Memory B cell (primary cell): ENCODE measurements around the gene OPN3.
A peak's percentile ranks its signal among the peaks of the same experiment; 100 is the strongest.

Experiments
- ATAC-seq: fragments of 150-1000 bp; cut with Tn5 transposase; 2 replicates; pipeline ENCODE4 v1.10.0; 2021; ENCODE audit warnings: low read depth, mild to moderate bottlenecking, moderate library complexity
- DNase-seq, 2 donors: peaks; one replicate each; pipeline ENCODE4 v3.0.0; 2022; ENCODE audit warnings: low spot score in 2 of 2
- H3K27ac Mint-ChIP-seq: one replicate; pipeline ENCODE4 v1.8.0; 2022; ENCODE audit warnings: mild to moderate bottlenecking, moderate library complexity, mixed read lengths
- H3K27me3 Mint-ChIP-seq: one replicate; pipeline ENCODE4 v1.8.0; 2022; ENCODE audit warnings: mixed read lengths
- H3K36me3 Mint-ChIP-seq: one replicate; pipeline ENCODE4 v1.8.0; 2022; ENCODE audit warnings: mild to moderate bottlenecking, mixed read lengths
- H3K4me1 Mint-ChIP-seq: one replicate; pipeline ENCODE4 v1.8.0; 2022; ENCODE audit warnings: mixed read lengths
- H3K4me3 Mint-ChIP-seq: one replicate; pipeline ENCODE4 v1.8.0; 2022; ENCODE audit warnings: mild to moderate bottlenecking, moderate library complexity, mixed read lengths
- H3K9me3 Mint-ChIP-seq: one replicate; pipeline ENCODE4 v1.8.0; 2022; ENCODE audit warnings: mixed read lengths

Gene OPN3

DNA sequence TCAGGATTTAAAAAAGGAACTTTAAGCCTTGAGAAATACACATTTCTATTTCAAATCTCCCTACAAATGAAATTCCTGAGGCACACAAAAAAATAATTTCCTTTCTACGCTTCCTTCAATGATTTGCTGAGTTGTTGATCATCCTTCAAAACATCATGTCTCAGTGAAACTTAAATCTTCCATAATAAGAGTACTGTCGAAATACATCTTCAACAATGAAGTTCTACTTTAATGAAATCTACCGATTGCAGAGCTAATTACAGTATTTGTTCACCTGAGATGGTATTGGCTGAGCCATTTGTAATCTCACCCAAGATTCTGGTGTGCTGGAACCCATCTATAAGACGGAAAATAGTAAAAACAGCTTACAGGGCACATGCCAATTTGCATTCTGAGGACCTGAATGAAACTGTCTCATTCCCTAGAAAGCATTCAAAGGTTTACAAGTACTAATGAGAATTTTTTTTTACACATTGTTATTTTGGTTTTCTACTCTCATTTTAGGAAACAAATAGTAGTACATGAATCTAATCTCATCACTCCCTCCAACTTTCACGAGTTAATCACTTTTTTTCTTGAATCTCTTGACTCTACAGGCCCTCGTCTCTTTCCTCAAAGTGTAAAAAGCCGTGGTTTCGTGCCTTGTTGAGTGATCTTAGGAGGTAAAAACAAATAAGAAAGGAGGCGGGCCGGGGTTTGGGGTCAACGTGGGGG, 1.1 kb downstream of the OPN3 start:
- Mint-ChIP-seq H3K4me1 (peaks cover 36% of the 10 kb centered on the region), H3K4me3 (peak overlapping the region; percentile 98), H3K27me3 (no peaks in the 10 kb centered on the region), H3K9me3 (peaks cover 6% of the 10 kb centered on the region), H3K27ac (peak overlapping the region; percentile 81), H3K36me3 (peaks cover 14% of the 10 kb centered on the region)
- ATAC-seq (no peak), DNase-seq (no peak)

DNA sequence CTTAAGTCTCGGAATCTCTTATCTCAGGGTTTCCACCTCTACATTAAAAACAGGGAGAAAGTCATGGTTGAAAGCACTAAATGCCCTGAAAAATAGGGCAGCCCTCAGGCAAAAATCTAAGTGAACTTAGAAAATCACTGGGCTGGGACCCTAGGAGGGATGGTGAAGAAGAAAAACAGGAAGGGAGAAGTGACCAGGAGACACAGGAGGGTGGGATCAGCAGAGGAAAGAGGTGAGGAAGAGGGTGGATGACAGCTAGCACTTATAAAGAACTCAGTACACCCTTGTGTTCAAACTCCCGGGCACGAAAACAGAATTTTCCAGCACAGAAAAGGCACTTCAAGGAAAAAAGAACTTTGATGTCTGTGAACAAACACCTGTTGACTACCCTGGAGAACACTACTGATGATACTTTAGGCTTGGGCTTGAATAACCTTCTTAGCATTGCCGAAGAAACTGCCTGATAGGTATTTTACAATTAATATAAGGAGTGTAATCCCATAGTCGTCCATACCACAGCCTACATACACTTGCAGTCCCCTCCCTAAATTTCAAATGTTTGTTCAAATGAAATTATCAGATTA, 2.0 kb downstream of the OPN3 start:
- no peak for DNase-seq
- Mint-ChIP-seq H3K36me3 (peaks cover 14% of the 10 kb centered on the region), H3K27me3 (no peaks in the 10 kb centered on the region), H3K4me1 (peaks cover 32% of the 10 kb centered on the region), H3K9me3 (peaks cover 3% of the 10 kb centered on the region), H3K27ac (peak overlapping the region; percentile 10), H3K4me3 (peak overlapping the region; percentile 75)
- no peak for ATAC-seq

DNA sequence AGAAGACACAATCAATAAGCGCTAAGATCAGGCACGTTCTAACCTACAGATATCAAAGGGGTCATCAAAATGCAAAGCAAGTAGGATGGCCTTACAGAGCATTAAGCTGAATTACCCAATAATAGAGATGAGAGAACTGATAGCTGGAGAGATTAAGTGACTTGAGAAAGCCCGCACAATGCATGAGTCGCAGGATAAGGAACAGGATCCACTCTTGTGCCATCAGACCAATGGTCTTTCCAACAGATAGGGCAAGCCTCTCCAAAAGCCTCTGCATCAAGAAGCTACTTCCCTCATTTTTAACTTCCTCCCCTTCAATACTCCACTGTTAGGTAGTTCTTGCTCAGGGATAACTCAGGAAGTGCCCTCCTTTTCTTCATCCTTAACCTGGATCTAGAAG, 2.6 kb downstream of the OPN3 start:
- peak overlapping the region; percentile 75 for H3K4me3 Mint-ChIP-seq
- H3K27me3 Mint-ChIP-seq, result no peaks in the 10 kb centered on the region
- peaks cover 2% of the 10 kb centered on the region for H3K9me3 Mint-ChIP-seq
- ATAC-seq (no peak), DNase-seq (no peak)
- peaks cover 14% of the 10 kb centered on the region for H3K36me3 Mint-ChIP-seq
- peak overlapping the region; percentile 8 for H3K27ac Mint-ChIP-seq
- peaks cover 32% of the 10 kb centered on the region for H3K4me1 Mint-ChIP-seq

DNA sequence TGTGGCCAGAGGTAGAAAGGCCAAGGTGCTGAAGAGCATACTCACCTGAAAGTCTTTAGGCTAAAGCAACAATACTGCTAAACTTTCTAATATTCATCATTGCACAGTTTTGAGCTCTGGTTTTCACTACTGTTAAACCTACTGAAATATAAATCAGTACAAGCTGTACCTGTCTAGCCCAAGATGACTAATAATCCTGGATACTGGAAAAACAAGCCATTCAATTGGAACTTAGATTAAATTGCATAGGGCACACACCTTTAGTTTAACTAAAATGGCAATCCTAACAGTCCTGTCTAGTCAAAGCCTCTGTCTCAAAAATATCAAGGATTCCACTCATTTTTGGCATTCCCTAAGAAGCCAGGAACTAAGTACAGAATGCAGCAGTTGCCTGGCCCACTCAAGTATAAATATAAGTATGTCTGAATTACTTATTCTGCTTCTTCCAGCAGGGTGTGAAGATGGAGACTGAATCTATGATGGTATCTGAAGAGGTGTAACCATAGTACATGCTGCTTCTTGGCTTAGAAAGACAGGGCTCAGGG, 3.1 kb downstream of the OPN3 start:
- Mint-ChIP-seq H3K27me3 (no peaks in the 10 kb centered on the region), H3K36me3 (peaks cover 16% of the 10 kb centered on the region), H3K9me3 (no peaks in the 10 kb centered on the region), H3K4me1 (peaks cover 33% of the 10 kb centered on the region), H3K27ac (peak overlapping the region; percentile 8), H3K4me3 (peak overlapping the region; percentile 75)
- no peak for ATAC-seq
- DNase-seq, result no peak

DNA sequence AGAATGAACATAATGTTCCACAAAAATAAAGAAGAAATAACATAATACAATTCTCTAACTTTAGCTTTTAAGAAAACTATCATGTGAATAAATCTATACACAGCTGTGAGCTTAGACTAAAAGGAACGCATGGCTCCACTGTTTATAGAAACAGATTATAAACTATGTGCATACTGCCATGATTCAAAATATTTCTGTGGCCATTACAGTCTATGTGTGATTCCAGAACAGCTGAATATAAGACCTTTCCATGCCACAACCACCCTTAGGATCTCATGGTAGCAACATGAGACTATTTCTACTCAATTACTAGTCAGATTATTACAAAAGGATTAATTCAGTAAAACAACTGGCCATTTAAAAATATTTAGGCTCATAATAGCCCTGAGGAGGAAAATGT, 3.9 kb downstream of the OPN3 start:
- no peak for DNase-seq
- peaks cover 17% of the 10 kb centered on the region for H3K36me3 Mint-ChIP-seq
- no peak for ATAC-seq
- H3K9me3 Mint-ChIP-seq, result no peaks in the 10 kb centered on the region
- H3K27ac Mint-ChIP-seq, result no peak overlapping the region
- H3K27me3 Mint-ChIP-seq, result no peaks in the 10 kb centered on the region
- H3K4me1 Mint-ChIP-seq, result peaks cover 35% of the 10 kb centered on the region
- H3K4me3 Mint-ChIP-seq, result no peak overlapping the region

DNA sequence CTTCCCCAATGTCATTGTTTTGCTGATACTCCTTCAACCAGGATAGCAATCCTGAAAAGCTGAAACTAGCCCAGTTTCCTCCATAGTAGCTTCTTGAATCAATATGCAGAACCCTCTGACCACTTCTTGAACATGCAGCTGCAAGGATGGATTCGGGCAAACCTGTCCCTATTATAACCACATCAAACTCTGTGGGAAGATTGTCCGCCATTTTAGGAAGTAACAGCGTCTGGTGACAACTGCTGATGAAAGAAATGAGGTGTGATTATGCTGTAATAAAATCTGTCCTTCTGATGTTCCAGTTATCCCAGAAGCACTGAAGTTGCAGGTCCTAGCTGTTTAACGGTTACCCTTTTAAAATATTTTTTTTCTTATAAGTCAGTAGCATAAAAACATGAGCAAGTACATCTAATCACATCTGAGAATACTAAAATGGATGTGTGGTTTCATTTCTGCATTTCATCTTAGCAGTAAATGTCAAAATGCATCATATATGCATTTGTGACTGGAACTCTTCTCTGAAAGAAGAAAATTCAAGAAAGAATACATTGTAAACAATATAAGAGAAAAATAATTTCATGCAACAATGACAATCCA, 4.5 kb downstream of the OPN3 start:
- Mint-ChIP-seq H3K36me3 (peaks cover 17% of the 10 kb centered on the region), H3K27me3 (no peaks in the 10 kb centered on the region), H3K27ac (peak overlapping the region; percentile 14), H3K4me1 (peaks cover 35% of the 10 kb centered on the region), H3K4me3 (peak overlapping the region; percentile 47), H3K9me3 (no peaks in the 10 kb centered on the region)
- ATAC-seq (no peak), DNase-seq (no peak)

DNA sequence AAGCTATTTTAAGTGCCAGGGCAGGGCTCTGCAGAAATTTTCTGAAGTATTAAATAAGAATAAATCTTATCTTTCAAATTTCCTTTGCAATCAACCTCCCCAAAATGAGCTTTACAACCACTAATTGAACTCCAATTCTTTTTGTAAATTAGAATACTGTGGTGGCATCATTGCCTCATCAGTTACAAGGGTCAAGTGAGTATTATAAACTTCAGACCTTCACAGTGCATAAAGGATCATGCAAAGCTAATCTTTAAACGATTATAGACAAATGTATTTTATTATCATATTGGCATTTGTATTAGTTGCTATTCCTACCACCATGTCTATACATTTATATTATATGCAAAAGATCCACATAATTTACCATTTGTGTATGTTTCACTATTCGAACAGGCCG, 7.2 kb downstream of the OPN3 start:
- Mint-ChIP-seq H3K4me1 (peaks cover 30% of the 10 kb centered on the region), H3K4me3 (no peak overlapping the region)

DNA sequence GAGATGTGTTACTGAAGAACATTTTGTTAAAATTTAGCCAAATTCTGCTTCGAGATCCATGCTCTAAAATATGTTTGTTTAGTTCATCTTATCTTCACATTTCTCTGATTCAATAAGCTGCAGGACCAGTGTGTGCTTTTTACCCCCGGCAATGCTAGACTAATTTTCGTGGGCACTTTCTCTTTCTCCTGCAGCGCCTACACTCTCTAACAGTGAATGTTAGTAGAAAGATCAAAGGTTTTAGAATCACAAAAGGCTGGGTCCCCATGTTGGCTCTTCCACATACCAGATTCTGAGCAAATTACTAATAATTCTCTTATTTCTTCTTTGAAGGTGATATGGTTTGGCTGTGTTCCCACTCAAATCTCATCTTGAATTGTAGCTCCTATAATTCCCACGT, 8.5 kb downstream of the OPN3 start:
- H3K4me3 Mint-ChIP-seq, result no peak overlapping the region
- peak overlapping the region; percentile 46 for H3K27ac Mint-ChIP-seq
- no peaks in the 10 kb centered on the region for H3K27me3 Mint-ChIP-seq
- H3K9me3 Mint-ChIP-seq, result no peaks in the 10 kb centered on the region
- peaks cover 17% of the 10 kb centered on the region for H3K36me3 Mint-ChIP-seq
- DNase-seq, result no peak
- H3K4me1 Mint-ChIP-seq, result peaks cover 22% of the 10 kb centered on the region
- no peak for ATAC-seq

More for the DNA sequence above, 7.2 kb downstream of the OPN3 start:
- Mint-ChIP-seq H3K9me3 (no peaks in the 10 kb centered on the region), H3K27ac (no peak overlapping the region), H3K27me3 (no peaks in the 10 kb centered on the region), H3K36me3 (peaks cover 17% of the 10 kb centered on the region)
- no peak for DNase-seq
- no peak for ATAC-seq

DNA sequence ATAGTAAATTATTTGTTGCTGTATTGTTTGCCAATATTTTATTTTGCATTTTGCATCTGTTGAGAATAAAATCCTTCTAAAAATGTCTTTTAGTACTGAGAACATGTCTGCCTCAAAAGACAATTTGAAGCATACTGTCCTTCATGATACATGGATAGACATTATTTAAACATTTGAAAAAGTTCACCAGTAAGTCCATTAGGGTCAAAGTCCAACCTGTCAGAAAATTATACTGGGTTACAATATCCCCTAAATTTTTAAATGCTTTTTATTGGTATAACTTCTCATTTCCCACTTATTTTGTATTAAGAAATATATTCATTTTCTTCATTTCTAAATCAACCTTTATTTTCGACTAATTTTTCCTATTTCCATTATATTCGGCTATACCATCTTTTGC, 9.3 kb downstream of the OPN3 start:
- Mint-ChIP-seq H3K27me3 (no peaks in the 10 kb centered on the region), H3K9me3 (no peaks in the 10 kb centered on the region), H3K27ac (no peak overlapping the region), H3K4me3 (no peak overlapping the region), H3K4me1 (peaks cover 22% of the 10 kb centered on the region), H3K36me3 (peaks cover 17% of the 10 kb centered on the region)
- DNase-seq (no peak), ATAC-seq (no peak)

DNA sequence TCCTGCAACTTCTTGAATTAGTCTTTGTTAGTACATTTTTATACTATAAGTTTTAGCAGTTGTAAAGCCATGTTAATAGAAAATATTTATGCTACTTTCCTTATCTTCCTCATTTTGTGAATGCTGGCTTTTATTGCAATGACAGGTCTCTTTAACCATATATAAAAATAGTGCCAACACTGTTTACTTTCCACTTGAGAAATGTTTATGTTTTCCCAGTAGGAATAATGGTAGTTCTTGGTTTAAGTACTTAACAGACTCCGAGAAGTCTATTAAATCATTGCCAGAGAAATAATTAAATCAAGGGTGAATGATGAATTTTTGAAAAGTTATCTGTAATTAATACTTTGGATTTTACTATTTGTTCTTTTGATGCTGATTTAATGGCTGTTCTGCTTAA, 9.7 kb downstream of the OPN3 start:
- H3K4me3 Mint-ChIP-seq, result no peak overlapping the region
- peaks cover 15% of the 10 kb centered on the region for H3K36me3 Mint-ChIP-seq
- DNase-seq, result no peak
- no peaks in the 10 kb centered on the region for H3K27me3 Mint-ChIP-seq
- H3K4me1 Mint-ChIP-seq, result peaks cover 20% of the 10 kb centered on the region
- no peaks in the 10 kb centered on the region for H3K9me3 Mint-ChIP-seq
- ATAC-seq, result no peak
- no peak overlapping the region for H3K27ac Mint-ChIP-seq

DNA sequence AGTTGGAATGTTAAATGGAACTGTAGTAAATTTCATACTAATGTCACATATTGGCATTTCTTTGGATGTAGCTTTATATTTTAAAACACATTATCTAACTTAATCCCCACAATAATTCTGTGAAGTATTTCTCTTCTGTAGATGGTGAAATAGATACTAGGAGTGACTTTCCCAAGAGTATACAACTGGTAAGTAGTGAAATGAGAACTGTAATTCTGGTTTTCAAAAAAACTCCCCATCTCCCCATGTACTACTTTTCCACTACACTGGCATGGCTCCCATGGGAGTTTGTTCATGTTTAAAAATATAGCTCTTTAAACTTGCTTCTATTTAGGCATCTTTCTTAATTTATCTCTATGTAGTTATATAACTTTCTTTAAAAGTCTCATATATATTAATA, 10.2 kb downstream of the OPN3 start:
- DNase-seq (no peak), ATAC-seq (no peak)
- Mint-ChIP-seq H3K36me3 (peaks cover 10% of the 10 kb centered on the region), H3K4me1 (peaks cover 16% of the 10 kb centered on the region), H3K4me3 (no peak overlapping the region), H3K9me3 (no peaks in the 10 kb centered on the region), H3K27ac (no peak overlapping the region), H3K27me3 (no peaks in the 10 kb centered on the region)

DNA sequence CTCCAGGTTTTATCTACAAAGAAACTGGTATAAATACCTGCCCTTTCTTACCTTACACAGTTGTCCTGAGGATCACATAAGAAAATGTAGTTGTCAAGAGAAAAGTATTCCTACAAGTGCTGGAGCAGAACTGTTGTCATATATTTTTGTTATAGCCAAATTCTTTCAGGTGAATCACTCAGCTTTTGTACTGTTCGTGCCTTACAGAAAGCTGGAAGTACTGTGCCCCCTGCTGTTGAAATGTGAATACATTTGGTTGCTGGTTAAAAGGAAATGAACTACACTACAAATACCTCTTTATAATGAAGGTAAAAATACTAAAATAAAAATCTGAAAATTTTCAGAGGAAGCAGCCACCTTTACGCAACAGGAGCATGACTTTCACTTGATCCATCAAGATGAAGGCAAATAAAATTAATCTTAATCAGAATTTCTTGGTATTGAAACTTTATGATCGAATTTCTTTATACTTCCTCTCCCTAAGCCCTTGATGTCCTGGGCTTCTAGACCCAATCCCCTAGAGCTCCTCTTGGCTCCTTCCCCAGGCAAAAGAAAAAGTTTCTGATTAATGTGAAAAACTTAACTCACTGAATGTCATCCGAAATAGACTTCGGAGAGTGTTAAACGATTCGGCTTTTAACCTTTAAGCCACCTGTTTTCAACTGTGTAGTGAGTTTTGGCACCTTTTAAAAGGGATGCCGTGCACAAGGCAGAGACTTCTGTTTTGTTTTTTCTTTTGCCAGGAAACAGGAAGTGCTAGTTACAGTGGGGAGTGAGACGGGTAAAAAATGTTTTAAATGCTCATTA, 12.5 kb downstream of the OPN3 start:
- Mint-ChIP-seq H3K36me3 (peaks cover 3% of the 10 kb centered on the region), H3K4me1 (peaks cover 20% of the 10 kb centered on the region), H3K4me3 (peak overlapping the region; percentile 73), H3K27me3 (no peaks in the 10 kb centered on the region), H3K27ac (peak overlapping the region; percentile 85), H3K9me3 (no peaks in the 10 kb centered on the region)
- DNase-seq, result peak; percentile 41 to 53
- peak; percentile 89 for ATAC-seq

DNA sequence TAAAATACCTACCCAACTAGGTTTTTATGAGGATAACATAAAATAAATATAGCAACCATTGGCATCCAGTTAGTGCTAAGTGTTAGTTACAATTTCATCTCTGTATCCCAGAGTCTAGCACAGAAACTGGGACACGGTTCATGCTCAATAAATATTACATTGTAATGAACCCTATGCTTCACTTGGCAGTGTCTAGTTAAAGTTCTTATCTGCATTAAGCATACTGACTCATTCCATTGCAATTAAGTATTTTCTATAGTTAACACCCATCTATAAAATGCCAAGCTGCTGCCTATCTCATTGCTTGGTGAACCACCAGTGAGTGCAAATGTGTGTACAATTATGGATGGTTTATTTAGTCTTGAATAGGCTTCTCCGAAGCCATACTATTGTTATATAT, 15.2 kb downstream of the OPN3 start:
- ATAC-seq (no peak), DNase-seq (no peak)
- H3K27me3 Mint-ChIP-seq, result no peaks in the 10 kb centered on the region
- peaks cover 19% of the 10 kb centered on the region for H3K4me1 Mint-ChIP-seq
- H3K36me3 Mint-ChIP-seq, result peaks cover 6% of the 10 kb centered on the region
- H3K27ac Mint-ChIP-seq, result no peak overlapping the region
- no peaks in the 10 kb centered on the region for H3K9me3 Mint-ChIP-seq
- no peak overlapping the region for H3K4me3 Mint-ChIP-seq

DNA sequence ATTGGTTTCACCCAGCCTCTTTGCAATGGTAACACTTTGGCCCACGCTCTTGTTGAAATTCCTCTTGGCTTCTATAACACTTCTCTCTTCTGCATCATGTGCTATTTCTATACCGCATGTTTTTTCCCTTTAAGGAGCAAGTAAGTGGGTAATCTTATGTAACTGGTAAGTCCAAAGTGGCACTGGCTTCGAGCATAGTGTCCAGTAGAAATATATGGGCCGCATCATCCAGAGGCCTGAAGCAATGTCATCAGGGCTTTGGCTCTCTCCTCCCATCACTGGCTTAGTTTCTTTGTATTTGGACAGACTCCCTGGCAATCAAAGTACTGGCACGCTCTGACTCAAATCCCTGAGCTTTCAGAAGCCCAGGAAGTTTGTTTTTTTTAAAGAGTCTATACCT, 17.5 kb downstream of the OPN3 start:
- DNase-seq, result no peak
- no peaks in the 10 kb centered on the region for H3K27me3 Mint-ChIP-seq

More for the DNA sequence above, 17.5 kb downstream of the OPN3 start:
- Mint-ChIP-seq H3K36me3 (peaks cover 8% of the 10 kb centered on the region), H3K27ac (no peak overlapping the region), H3K4me1 (peaks cover 13% of the 10 kb centered on the region), H3K9me3 (no peaks in the 10 kb centered on the region), H3K4me3 (no peak overlapping the region)
- no peak for ATAC-seq
